Hematopoietic multipotent progenitor cell treated with erythropoietin and hydrocortisone succinate and interleukin-3 and kit ligand, for 15 days (in vitro differentiated cells): ENCODE measurements around the gene PCSK5.

Experiments used
- DNase-seq: peaks from one replicate; pipeline ENCODE4 v3.0.0-alpha.2; 2015; ENCODE audit warnings: low spot score

Gene PCSK5

DNA sequence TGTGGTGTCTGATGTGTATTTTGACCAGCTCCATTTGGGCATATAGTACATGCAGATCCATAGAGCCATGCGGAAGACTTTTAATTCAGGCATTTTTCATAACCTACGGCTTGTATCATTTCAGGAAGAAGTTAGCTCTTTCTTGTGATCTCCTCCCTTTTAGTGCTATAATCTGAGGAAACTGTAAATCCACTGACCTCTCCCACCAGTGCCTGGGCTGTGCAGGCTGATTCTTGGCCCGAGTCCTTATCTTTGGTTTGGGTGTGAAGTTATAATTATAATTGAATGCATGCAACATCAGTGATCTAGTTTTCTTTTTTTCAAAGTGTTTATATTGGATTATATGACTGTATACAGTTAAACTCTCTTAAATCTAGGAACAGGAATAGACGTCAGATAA, 247.9 kb downstream of the PCSK5 start:
- DNase-seq: no peak

DNA sequence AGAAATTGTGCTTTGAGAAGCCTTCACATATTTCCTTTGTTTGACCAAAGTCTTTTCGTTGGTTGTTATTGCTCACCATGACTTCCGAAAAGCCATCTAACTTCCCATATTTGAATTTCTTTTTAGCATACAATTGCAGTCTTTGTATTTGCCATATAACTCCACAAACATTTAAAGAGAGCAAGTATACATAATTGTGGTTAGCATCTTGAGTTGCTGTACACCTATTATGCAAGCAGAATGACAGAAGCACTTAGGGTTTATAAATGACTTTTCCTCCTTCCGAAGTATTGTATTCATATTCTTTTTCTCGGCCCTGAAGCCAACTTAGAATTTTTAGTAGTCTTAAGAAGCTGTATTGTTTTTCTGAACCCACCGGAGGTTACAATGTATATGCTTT, 253.4 kb downstream of the PCSK5 start:
- no peak for DNase-seq

DNA sequence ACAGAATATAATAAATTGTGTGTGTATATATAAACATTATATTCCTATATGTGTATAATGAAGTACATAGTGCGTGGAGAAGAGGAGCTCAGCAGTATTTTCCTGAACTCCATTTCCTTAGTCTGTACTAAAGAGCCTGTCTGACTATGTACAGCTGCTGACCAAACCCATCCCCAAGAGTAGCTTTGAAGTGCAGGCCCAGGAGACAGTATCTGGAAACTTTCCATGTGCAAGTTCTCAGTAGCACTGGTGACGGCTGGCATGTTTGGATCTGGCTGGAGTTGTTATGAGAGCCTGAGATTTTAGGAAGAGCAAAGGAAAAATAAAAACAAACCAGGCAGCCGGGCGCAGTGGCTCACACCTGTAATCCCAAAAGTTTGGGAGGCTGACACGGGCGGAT, 259.5 kb downstream of the PCSK5 start:
- DNase-seq: no peak

GRCh38 chr9:76151267-76151666, 260.8 kb downstream of the PCSK5 start:
- DNase-seq: no peak

DNA sequence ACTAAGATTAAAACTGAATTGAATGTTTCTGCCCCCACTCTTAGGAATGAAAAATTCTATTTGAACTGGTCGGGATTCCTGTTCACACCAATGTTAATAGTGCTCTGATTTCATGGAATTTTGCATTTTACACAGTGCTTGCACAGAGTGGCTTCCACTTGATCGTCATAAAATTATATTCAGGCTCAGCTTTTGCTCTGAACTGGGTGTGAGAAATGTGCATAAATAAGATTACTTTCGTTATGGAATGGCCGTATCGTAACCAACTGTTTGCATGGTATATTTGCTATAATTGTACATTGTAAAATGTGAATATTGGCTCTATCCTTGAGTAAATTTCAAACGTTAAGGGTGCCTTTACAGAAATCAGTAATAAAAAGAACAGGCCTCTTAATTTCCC, 262.9 kb downstream of the PCSK5 start:
- DNase-seq: no peak

DNA sequence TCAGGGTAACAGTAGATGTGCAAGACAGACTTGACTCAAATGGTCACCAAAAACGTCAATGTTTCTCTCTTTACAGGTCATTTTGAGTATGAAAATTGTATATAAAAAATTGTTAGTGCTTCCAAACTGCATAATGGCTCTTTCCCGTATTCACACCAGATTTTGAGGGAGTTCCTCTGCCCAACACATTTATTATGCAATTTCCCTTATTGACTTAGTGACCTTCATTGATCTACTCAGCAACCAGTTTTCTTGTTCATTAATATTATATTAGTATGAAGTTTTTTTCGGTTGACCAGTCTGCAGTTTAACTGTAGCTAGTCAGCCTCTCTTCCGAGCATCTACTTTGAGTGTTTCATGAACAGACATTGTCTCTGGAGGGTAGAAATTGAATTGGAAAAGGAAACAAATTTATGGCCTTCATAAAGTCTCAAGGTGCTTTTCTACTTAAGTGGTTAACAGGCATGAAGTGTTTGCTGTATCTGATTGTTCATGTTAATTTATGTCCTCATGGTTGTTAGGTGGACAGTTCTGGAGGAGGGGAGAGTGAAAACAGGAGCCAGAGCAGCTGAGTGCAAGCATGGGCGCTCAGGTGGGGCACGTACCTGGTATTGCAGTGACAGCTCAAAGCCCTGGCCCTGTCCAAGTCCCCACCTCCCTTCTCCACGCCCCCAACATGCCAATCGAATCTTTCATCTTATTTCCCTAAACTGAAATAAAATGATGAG, 263.6 kb downstream of the PCSK5 start:
- DNase-seq: no peak

- DNase-seq: no peak
These were observed 264.9 kb downstream of the PCSK5 start for GRCh38 chr9:76155361-76155760.

DNA sequence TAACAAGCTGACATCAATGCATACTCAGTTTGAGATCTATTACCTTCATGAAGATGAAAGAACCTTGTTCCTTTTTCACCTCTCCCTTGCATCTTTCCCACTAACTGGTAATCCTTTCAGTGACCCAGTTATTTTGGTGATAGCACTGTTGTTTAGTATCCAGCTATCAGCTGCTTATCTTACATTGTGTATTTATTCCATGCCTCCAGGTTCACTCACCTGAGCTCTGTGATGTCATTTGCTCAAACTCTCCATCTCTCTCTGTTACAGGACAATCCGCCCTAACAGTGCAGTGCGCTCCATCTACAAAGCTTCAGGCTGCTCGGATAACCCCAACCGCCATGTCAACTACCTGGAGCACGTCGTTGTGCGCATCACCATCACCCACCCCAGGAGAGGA, 268.2 kb downstream of the PCSK5 start:
- no peak for DNase-seq

GRCh38 chr9:76159293-76159926, 268.9 kb downstream of the PCSK5 start:
- no peak for DNase-seq

DNA sequence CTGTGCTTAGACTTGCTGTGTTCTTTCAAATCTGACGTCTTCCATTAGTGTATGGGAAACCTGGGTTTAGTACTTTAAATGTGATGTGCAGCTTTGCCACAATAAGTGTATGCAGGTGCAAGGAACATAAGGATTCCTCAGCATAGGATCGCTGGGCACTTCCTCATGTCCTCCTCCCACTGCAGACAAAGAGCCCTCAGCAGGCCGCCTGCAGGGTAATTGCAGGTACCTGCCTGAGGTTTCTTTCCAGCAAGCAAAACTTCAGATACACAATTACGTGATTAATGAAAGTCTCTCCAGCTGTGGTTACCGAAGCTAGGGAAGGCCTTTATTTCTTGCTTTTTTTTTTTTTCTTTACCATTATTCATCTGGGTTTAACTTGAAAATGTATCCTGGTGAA, 270.6 kb downstream of the PCSK5 start:
- DNase-seq: no peak

GRCh38 chr9:76161541-76161940, 271.1 kb downstream of the PCSK5 start:
- no peak for DNase-seq

GRCh38 chr9:76162086-76162730, 271.7 kb downstream of the PCSK5 start:
- no peak for DNase-seq

GRCh38 chr9:76162751-76163500, 272.5 kb downstream of the PCSK5 start:
- DNase-seq: no peak

DNA sequence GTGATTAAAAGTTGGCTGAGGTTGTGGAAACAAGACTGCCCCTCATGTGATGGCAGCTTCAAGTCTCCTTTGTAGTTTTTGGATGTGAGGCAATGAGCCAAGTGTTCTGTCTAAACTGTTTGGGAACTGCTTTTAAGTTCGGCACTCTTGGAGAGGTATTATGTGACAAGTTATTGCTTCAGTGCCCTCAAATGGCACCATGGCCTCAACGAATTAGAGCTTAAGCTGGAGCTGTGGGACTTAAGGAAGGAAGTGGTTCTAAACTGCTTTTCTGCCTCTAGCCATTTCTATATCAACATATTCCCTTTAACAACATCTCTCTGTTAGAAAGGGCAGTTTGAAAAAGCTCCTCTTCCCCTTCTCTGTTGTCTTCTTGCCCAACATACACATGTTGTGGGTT, 276.1 kb downstream of the PCSK5 start:
- no peak for DNase-seq

DNA sequence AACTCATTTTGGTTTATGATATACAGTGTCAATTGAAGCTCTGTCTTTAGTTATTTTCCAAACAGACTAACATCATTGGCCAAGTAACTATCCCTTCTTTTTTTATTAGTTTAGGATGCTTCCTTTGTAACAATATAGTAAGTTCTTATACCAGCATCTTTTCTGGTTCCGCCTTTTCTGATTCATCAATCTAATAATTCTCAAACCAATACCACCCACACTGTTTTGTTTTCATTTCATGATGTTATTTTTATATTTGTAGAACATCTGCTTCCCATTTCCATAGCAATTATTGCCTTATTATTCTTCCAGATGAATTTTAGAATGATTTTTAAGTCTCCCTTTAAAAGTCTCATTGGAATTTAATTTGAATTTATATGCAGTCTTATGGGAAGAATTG, 285.7 kb downstream of the PCSK5 start:
- no peak for DNase-seq

DNA sequence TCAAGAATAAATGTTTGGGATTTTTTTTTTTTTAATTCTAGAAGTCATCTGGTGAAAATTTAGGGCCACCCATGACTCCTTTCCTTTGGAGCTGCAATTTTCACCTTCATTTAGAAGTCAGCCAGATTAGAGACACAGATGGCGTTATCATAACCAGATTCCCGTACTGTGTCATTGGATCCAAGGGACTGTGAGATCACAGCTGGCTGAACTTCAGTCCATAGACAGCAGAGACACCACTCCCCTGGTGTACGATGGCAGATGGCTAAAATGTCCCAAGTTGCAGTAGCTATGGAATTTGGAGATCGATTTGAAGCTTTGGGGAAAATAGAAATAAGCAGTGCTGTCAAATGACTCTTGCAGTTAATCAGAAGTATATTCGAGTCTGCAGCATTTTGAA, 287.5 kb downstream of the PCSK5 start:
- DNase-seq: no peak

GRCh38 chr9:76180541-76180940, 290.1 kb downstream of the PCSK5 start:
- no peak for DNase-seq

- DNase-seq: no peak
These were observed 290.7 kb downstream of the PCSK5 start for GRCh38 chr9:76181020-76181641.

GRCh38 chr9:76181781-76182180, 291.3 kb downstream of the PCSK5 start:
- DNase-seq: no peak

DNA sequence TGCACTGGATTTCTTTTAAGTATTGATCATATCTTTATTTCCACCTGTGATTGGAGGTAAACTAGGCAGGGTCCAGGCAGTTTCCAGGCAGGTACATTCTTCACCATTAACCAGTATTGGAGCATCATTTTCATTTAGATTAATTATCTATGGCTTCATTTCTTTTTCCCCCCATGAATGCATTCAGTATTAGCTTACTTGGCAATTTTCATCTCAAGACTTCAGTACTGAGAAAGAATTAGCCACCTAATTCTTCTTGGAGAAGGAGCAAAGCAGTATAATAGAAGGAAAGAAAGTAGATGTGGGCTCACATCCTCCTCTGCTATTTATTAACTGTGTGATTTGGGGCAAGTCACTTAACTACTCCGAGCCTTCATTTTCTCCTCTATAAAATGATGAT, 295.0 kb downstream of the PCSK5 start:
- no peak for DNase-seq

GRCh38 chr9:76188286-76188685, 297.8 kb downstream of the PCSK5 start:
- no peak for DNase-seq

DNA sequence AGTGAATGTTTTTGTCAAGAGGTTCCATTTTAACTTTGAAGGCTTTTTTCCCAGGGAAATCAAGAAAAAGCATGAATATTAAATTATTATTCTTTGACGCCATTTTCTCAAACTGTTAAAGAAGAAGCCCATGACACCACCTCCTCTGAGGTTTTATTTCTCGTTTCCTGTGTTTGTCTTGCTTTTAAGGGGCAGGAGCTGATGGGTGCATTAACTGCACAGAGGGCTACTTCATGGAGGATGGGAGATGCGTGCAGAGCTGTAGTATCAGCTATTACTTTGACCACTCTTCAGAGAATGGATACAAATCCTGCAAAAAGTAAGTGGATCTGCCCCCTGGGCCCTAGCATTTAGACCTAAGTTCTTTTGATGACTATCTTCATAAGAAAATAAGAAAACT, 298.4 kb downstream of the PCSK5 start:
- DNase-seq: no peak
